OCI-LY1 (cell line): Measurements from ENCODE around the gene IGF2BP2.

Experiments
- CTCF ChIP-seq: fragments of 200-600 bp; sonication (generic), shearing (Covaris generic); IDR thresholded peaks from 2 replicates; pipeline ENCODE4 v1.5.1; 2017; ENCODE audit warnings: mild to moderate bottlenecking, antibody characterized with exemption, low read length, moderate library complexity, mixed read lengths
- EZH2 ChIP-seq: fragments of 200-600 bp; sonication (generic), shearing (Covaris generic); IDR thresholded peaks from 2 replicates; pipeline ENCODE4 v1.8.0; 2017; ENCODE audit warnings: borderline replicate concordance, mixed run types, mild to moderate bottlenecking, antibody characterized with exemption, low read length, moderate library complexity, mixed read lengths

GRCh38 chr3:185760550-185760949 lies 64.3 kb downstream of the IGF2BP2 start:
- TF ChIP-seq CTCF (no peak), EZH2 (no peak)
